GM12878 (cell line): ENCODE data around the gene LSAMP. TPM values are rescaled to one million over a fixed set of nuclear protein-coding genes. Genes with fewer than 3 reads are reported as not detected.

ENCODE experiments used
- ATAC-seq: fragments of 200-7000 bp; cut with Tn5 transposase; 3 replicates; pipeline ENCODE4 v1.9.1; 2020; ENCODE audit warnings: mild to moderate bottlenecking, moderate library complexity
- BruUV-seq: library from RNA; stranded (reverse); fragments of 400-500 nt; replicated peaks from 2 replicates; lab custom pipeline; 2021; lab: Mats Ljungman, UMichigan
- CTCF ChIA-PET: fragments of 300-600 bp; sonication (Branson Sonifier 250); formaldehyde crosslinking; extraction: SDS; loops from one replicate; lab custom pipeline; 2021; ENCODE audit warnings: inconsistent platforms; lab: Yijun Ruan, JAX
- POLR2A ChIA-PET: fragments of 350-600 bp; formaldehyde crosslinking; extraction: SDS; loops from one replicate; lab custom pipeline; 2021; ENCODE audit warnings: inconsistent platforms; lab: Charles Lee
- RAD21 ChIA-PET: fragments of 300-600 bp; sonication (Branson Sonifier 250); formaldehyde crosslinking; loops from one replicate; lab custom pipeline; 2023; ENCODE audit warnings: antibody characterized with exemption; ENCODE audit not compliant: unreplicated experiment; lab: Charles Lee
- SMC1A ChIA-PET: fragments of 300-600 bp; sonication (Branson Sonifier 250); formaldehyde crosslinking; loops from one replicate; lab custom pipeline; 2023; ENCODE audit not compliant: unreplicated experiment, uncharacterized antibody; lab: Charles Lee
- DNase-seq: peaks from one replicate; pipeline ENCODE4 v3.0.0-alpha.2; 2011; ENCODE audit warnings: low read depth, low spot score
- FAIRE-seq: peaks from 3 replicates; lab custom pipeline; 2011; peaks lifted over from hg19 to GRCh38; lab: Jason Lieb, UNC
- H2AFZ ChIP-seq: 2 replicates; pipeline ENCODE4 v1.6.0; 2011; ENCODE audit warnings: low read depth, low read length, control low read depth; ENCODE audit not compliant: control insufficient read depth
- H3K27ac ChIP-seq: 2 replicates; pipeline ENCODE4 v1.5.1; 2011; ENCODE audit warnings: control low read depth; ENCODE audit not compliant: control insufficient read depth, insufficient read depth
- H3K27me3 ChIP-seq, 2 experiments: replicated peaks in 1 of 2; 2 replicates each; pipeline versions ENCODE4 v1.6.0 to v1.6.1; 2011; ENCODE audit warnings: low read length in 1 of 2; ENCODE audit not compliant: control insufficient read depth in 2 of 2, insufficient read depth in 2 of 2
- H3K36me3 ChIP-seq, 2 experiments: 2 replicates each; pipeline ENCODE4 v1.5.1; 2011; ENCODE audit warnings: low read length in 1 of 2; ENCODE audit not compliant: control insufficient read depth in 2 of 2, insufficient read depth in 2 of 2
- H3K4me1 ChIP-seq: 2 replicates; pipeline ENCODE4 v1.6.1; 2011; ENCODE audit warnings: mild to moderate bottlenecking, low read length, moderate library complexity, mixed read lengths; ENCODE audit not compliant: control insufficient read depth, insufficient read depth
- H3K4me2 ChIP-seq: 2 replicates; pipeline ENCODE4 v1.6.0; 2011; ENCODE audit warnings: control low read depth; ENCODE audit not compliant: control insufficient read depth, insufficient read depth
- H3K4me3 ChIP-seq: fragments of 200-600 bp; sonication (generic); 2 replicates; pipeline ENCODE4 v1.5.1; 2016
- H3K79me2 ChIP-seq: 2 replicates; pipeline ENCODE4 v1.6.0; 2011; ENCODE audit warnings: low read length; ENCODE audit not compliant: control insufficient read depth, insufficient read depth
- H3K9ac ChIP-seq: 2 replicates; pipeline ENCODE4 v1.8.0; 2011; ENCODE audit warnings: low read length, control low read depth, mixed read lengths; ENCODE audit not compliant: control insufficient read depth, insufficient read depth
- H3K9me3 ChIP-seq: replicated peaks from 3 replicates; pipeline ENCODE4 v1.5.1; 2011; ENCODE audit warnings: mild to moderate bottlenecking, low read length; ENCODE audit not compliant: control insufficient read depth, insufficient read depth
- H4K20me1 ChIP-seq: 2 replicates; pipeline ENCODE4 v1.6.0; 2011; ENCODE audit not compliant: control insufficient read depth, insufficient read depth
- ATF7 ChIP-seq: fragments of 450-650 bp; IDR thresholded peaks from 2 replicates; pipeline ENCODE4 v1.6.1; 2016; ENCODE audit warnings: low read depth, mild to moderate bottlenecking
- CBX5 ChIP-seq: sonication (generic); IDR thresholded peaks from 2 replicates; pipeline ENCODE4 v1.6.1; 2016; ENCODE audit warnings: low read depth, moderate library complexity, mild to moderate bottlenecking, inconsistent platforms
- EGR1 ChIP-seq, 2 experiments: IDR thresholded peaks; 1 replicate in 1 of 2; 2 replicates in 1 of 2; pipeline ENCODE4 v1.6.1; 2011 to 2012; ENCODE audit warnings: low read depth in 2 of 2, low read length in 2 of 2, borderline replicate concordance in 1 of 2, mild to moderate bottlenecking in 1 of 2, moderate library complexity in 1 of 2
- IRF5 ChIP-seq: fragments of 450-650 bp; IDR thresholded peaks from 2 replicates; pipeline ENCODE4 v1.6.1; 2017; ENCODE audit warnings: borderline replicate concordance
- MTA2 ChIP-seq: fragments of 450-650 bp; IDR thresholded peaks from 2 replicates; pipeline ENCODE4 v1.6.1; 2016; ENCODE audit warnings: low read depth, mild to moderate bottlenecking, moderate library complexity
- RUNX3 ChIP-seq: IDR thresholded peaks from 2 replicates; pipeline ENCODE4 v1.6.1; 2012; ENCODE audit warnings: low read length, inconsistent platforms
- SPI1 ChIP-seq: IDR thresholded peaks from 2 replicates; pipeline ENCODE4 v1.6.1; 2011; ENCODE audit warnings: low read depth, mild to moderate bottlenecking, low read length, moderate library complexity, borderline replicate concordance; ENCODE audit not compliant: insufficient read depth
- ZNF592 ChIP-seq: fragments of 450-650 bp; IDR thresholded peaks from 2 replicates; pipeline ENCODE4 v1.6.1; 2017; ENCODE audit warnings: mild to moderate bottlenecking, moderate library complexity
- ZNF687 ChIP-seq: fragments of 450-650 bp; IDR thresholded peaks from 2 replicates; pipeline ENCODE4 v1.6.1; 2017; ENCODE audit warnings: mild to moderate bottlenecking, moderate library complexity
- WGBS: methylation state at CpG from one replicate; pipeline ENCODE4 v1.1.6; 2016; ENCODE audit warnings: low lambda C conversion rate; ENCODE audit not compliant: insufficient replicate concordance, insufficient coverage; ENCODE audit errors: missing lambda C conversion rate; 5-methylcytosine and 5-hydroxymethylcytosine counted together
- in situ Hi-C: fragments of 300-500 bp; cut with MboI; formaldehyde crosslinking; loops from 9 replicates; pipeline ENCODE4 v1.14.3; 2018; ENCODE audit warnings: mixed read lengths
- intact Hi-C: fragments of 100-400 bp; cut with micrococcal nuclease; formaldehyde crosslinking; loops from one replicate; pipeline ENCODE4 v1.14.2; 2022; ENCODE audit not compliant: unreplicated experiment
- polyA plus RNA-seq, 11 experiments: library from polyadenylated mRNA; depleted of rRNA in 4 of 11; unstranded in 6 of 11; stranded (reverse) in 5 of 11; fragments of >200 nt; fragmentation: Nextera tagmentation in 4 of 11; fragmentation: Illumina TruSeq in 1 of 11; extraction: Ambion mirVana in 4 of 11; extraction: Trizol in 1 of 11; gene quantifications; 1 replicate in 1 of 11; 2 replicates in 10 of 11; pipeline versions ENCODE4 v1.2.1 to v1.2.3, GENCODE V29; 2011 to 2016; ENCODE audit warnings: inconsistent platforms in 2 of 11, missing spikeins in 2 of 11, low read depth in 1 of 11
- total RNA-seq, 4 experiments: library from RNA; depleted of rRNA in 3 of 4; stranded (reverse); fragments of >200 nt in 3 of 4; fragmentation: Illumina TruSeq in 1 of 4; extraction: Trizol in 1 of 4; gene quantifications; 2 replicates each; pipeline versions ENCODE4 v1.2.1 to v1.2.3, GENCODE V29; 2013 to 2021

LSAMP gene
- total and polyA plus RNA-seq, 10 of the 15 experiments (the other 5 are each of a cell fraction or from before 2014, with no cell fraction given), result 2.0 to 12.7 (median 6.5) TPM

GRCh38 chr3:116340680-116341216 lies 104.5 kb downstream of the LSAMP start:
- DNase-seq (no peak), ATAC-seq (peak; percentile 17), FAIRE-seq (no peak)
- CTCF ChIA-PET, result no interaction called here
- POLR2A ChIA-PET, result interaction anchor here (0.8 to 1.2 kb wide), 2 partner anchors 11 to 55 kb away, joined by 3 to 4 read pairs; no protein-coding TSS in a partner anchor
- BruUV-seq, result no TSS peak
- SMC1A ChIA-PET, result interaction anchor here (0.6 to 4.4 kb wide), 14 partner anchors 10 to 632 kb away, joined by 3 to 39 read pairs (median 4); no protein-coding TSS in a partner anchor
- Histone ChIP-seq H3K9ac (no peak overlapping the region), H3K27me3 (no peaks in the 10 kb centered on the region), H4K20me1 (no peaks in the 10 kb centered on the region), H3K36me3 (no peaks in the 10 kb centered on the region), H3K4me1 (no peaks in the 10 kb centered on the region), H3K4me2 (no peak overlapping the region), H3K4me3 (no peak overlapping the region), H3K9me3 (no peaks in the 10 kb centered on the region), H3K27ac (no peak overlapping the region), H2AFZ (no peak overlapping the region), H3K79me2 (no peaks in the 10 kb centered on the region)
- RAD21 ChIA-PET, result interaction anchor here (0.9 to 3.6 kb wide), 6 partner anchors 28 to 103 kb away, joined by 3 to 9 read pairs (median 4); no protein-coding TSS in a partner anchor
- in situ Hi-C loops (no loop called here), intact Hi-C loops (loop anchor here (5.0 kb wide), 1 partner anchor 73 kb away; no protein-coding TSS in a partner anchor)
- 0% methylated on average over 1 of the region's 1 CpG for WGBS
- TF ChIP-seq CBX5 (no peak), SPI1 (no peak), ZNF592 (peak; percentile 46; the same call in 1 of the 2 replicates), ZNF687 (no peak), RUNX3 (peak; percentile 56; the same call in 1 of the 2 replicates), ATF7 (no peak), EGR1 (IDR thresholded peaks at IDR 0.05; ENCODE audit: borderline replicate concordance in 1 of 2, low read depth in 2 of 2, low read length in 2 of 2) (no peak), MTA2 (no peak), IRF5 (no peak)
